SK-N-SH (cell line): ENCODE measurements around the gene KRTAP10-2.

ENCODE experiments used
- EZH2phosphoT487 ChIP-seq: fragments of 200-600 bp; sonication (generic); IDR thresholded peaks from 2 replicates; pipeline ENCODE4 v1.6.1; 2017; ENCODE audit warnings: low read depth, mixed run types, mild to moderate bottlenecking, antibody characterized with exemption, moderate library complexity, borderline replicate concordance
- POLR2AphosphoS5 ChIP-seq: IDR thresholded peaks from 2 replicates; pipeline ENCODE4 v1.6.1; 2012; ENCODE audit warnings: low read depth, low read length
- RFX5 ChIP-seq: IDR thresholded peaks from 2 replicates; pipeline ENCODE4 v1.6.1; 2012; ENCODE audit warnings: mild to moderate bottlenecking, improper control_type of control experiment, low read length
- YY1 ChIP-seq: IDR thresholded peaks from 2 replicates; pipeline ENCODE4 v1.4.0; 2012; ENCODE audit warnings: low read depth, mild to moderate bottlenecking

DNA sequence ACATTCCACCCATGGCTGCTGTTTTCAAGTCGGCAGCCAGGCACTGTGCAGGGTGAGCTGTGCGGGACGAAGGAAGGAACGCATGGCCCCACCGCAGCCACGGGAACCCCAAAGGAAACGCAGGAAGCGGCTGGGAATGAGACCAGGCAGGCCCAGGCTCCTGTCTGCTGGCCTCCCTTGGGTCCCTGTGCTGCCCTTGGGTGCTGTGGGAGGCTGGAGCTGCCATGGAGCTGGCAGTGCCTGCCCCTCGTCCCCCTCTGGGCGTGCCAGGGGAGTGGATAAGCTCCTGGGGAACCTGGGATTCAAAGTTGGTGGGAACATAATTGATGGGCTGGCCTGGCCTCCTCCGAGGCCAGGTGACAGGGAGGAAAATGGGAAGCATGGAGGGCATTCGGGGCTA lies 17.0 kb upstream of the KRTAP10-2 start:
- TF ChIP-seq RFX5 = no peak
- TF ChIP-seq EZH2phosphoT487 = no peak
- TF ChIP-seq POLR2AphosphoS5 = no peak
- no peak for TF ChIP-seq YY1
